DMS53 treated with DMSO at 0.1 percent for 48 hours (cell line): ENCODE results near the gene CFAP69.
"Not testable (repeated sequence)": the region's sequence is repeated elsewhere in the genome, so short reads cannot be mapped to it uniquely, and the experiment has no call there.

Experiments used
- DNase-seq: peaks from one replicate; lab custom pipeline; 2025; ENCODE audit not compliant: unreplicated experiment; lab: John Stamatoyannopoulos, UW

Gene CFAP69

DNA sequence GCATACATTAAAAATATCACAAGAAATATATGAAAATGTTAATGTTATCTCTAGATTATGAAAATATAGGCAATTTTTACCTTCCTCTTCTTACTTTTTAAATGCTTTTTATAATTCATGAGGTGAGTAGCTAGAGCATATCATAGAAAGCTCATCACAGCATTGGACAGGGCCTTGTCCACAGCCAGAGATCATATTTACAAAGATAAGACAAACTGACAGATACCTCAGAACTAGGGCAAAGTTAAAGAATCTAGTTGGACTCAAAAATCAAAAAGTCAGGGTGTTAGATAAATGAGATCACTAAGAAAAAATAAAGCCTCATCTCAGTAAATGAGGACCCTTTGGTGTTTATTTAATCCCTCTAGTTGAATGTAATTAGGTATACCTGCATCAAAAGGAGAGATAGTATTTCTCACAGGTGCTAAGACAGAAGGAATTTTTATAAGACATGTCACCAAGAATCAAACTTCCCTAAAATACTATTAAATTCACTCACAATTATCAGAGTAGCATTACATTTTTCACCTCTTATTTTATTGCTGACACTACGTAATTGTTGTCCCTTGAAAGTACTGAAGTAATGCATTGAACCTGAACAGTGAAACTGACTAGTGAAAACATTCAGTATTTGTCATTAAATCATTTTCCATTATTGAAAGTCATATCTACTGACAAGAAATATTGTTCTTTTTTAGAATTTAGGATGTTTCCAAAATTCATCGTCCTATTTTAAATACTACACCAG is 25.6 kb downstream of the CFAP69 start:
- no peak for DNase-seq

DNA sequence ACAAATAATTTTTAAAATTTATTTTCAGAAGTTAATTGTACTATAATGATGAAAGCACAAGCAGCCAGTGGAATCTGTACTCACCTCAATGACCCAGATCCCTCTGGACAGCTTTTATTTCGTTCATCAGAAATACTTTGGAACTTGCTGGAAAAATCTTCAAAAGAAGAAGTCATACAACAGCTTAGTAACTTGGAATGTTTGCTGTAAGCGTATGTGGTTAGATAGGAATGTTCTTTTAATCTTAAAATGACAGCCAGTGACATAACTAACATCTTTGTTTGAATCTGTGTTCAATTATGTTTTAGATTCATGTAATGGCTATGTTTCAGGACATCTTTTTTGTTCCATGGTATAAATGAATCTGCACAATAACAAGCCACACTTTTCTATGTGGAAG is 26.8 kb downstream of the CFAP69 start:
- DNase-seq = no peak

DNA sequence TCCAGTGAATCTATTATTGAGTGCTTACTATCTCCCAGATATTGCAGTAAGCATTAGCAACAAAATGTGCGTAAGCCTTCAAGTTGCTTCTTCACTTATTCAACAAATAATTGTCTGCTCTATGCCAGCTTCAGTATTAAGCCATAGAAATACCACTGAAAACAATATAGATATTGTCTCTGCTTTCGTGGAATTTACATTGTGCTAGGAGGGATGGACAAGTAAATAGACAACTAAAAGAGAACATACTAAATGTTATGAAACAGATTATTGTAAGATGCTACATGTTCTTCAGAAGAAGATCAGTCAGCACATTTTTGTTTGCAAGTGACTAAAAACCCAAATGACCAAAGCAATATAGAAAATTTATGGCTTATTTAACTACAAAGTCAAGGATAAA is 27.3 kb downstream of the CFAP69 start:
- DNase-seq = no peak

DNA sequence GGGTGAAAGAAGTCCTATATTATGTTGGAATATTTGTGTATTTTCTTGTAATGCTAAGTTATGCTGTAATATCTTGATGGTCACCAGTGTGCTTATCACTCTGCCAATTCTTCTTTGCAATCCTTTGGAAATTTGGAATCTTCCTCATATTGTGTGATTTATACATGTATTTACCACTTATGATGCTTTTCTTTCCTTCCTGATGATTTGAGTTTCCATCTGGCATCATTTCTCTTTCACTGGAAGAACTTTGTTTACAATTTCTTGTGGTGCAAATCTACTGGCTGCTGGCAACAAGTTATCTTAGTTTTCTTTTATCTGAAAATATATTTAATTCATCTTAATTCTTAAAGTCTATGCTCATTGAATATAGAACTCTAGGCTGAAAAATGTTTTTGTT is 29.2 kb downstream of the CFAP69 start:
- DNase-seq = no peak

DNA sequence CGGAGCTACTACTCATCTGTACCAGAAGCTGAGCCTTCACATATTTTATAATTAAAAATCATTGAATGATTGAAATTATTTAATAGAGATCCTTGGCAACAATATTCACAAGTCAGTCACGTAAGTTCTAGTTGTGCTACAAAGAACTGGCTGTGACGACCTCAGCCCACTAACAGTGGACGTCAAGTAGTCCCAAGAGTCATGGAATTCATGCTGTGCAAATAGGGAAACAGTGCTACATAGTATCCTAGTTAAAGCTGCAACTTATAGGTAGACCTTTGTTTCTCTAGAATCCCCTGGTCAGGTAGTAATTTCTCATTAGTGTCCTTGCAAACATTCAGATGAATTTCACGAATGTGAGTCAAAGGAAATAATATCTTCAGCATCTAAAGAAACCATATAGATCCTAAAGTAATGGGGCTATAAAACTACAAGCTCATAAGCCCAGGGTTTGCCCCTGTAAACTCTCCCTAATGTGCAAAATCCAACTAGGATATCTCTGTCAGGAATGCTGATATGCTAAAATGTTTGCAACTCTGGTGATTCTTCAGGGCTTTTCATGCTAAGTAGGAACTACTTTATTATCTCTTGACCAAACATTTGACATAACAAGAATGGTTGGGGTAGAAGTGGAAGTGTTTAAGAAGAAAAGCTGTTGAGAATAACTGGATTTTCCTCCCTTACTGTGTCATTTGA is 31.2 kb downstream of the CFAP69 start:
- DNase-seq = no peak

DNA sequence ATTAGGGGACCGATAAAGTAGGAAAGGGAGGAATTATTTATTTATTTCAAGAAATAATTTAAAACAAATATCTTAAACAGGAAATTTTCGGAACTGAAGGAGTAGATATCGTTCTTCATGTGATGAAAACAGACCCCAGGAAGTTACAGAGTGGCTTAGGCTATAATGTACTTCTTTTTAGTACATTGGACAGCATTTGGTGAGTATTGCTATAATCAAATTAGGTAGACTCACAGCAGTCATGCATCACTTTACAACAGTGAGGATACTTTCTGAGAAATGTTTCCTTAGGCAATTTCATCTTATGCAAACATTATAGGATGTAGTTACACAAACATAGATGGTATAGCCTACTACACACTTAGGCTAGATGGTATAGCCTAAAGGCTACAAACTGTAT is 43.2 kb downstream of the CFAP69 start:
- no peak for DNase-seq

DNA sequence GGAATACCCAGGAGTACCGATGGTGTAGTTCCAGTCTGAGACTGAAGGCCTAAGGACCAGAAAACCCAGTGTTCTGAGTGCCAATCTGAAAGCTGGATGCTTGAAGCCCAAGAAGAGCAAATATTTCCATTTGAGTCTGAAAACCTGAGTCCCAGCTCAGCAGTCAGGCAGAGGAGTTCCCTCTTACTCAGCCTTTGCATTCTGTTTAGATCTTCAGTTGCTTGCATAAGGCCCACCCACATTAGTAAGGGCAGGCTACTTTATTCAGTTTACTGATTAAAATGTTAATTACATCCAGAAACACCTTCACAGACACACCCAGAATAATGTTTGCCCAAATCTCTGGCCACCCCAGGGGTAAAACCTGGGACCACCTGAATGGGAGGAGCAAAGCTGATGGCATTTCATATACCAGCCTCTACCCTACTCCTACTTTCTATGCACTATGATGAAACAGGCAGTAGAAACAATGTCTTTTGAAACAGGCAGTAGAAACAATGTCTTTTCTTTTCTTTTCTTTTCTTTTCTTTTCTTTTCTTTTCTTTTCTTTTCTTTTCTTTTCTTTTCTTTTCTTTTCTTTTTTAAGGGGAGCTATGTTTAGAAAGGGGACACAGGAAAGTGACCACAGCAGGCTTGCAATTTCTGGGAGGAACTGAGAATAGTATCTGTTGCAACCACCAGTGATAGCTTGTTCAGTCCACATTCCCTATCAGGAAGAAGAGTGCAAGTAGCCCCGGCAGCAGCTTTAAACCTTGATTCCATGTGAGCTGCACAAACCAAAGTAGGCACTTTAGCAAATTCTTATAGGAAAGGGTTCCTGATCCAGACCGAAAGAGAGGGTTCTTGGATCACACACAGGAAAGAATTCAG is 45.5 kb downstream of the CFAP69 start:
- DNase-seq = no peak

DNA sequence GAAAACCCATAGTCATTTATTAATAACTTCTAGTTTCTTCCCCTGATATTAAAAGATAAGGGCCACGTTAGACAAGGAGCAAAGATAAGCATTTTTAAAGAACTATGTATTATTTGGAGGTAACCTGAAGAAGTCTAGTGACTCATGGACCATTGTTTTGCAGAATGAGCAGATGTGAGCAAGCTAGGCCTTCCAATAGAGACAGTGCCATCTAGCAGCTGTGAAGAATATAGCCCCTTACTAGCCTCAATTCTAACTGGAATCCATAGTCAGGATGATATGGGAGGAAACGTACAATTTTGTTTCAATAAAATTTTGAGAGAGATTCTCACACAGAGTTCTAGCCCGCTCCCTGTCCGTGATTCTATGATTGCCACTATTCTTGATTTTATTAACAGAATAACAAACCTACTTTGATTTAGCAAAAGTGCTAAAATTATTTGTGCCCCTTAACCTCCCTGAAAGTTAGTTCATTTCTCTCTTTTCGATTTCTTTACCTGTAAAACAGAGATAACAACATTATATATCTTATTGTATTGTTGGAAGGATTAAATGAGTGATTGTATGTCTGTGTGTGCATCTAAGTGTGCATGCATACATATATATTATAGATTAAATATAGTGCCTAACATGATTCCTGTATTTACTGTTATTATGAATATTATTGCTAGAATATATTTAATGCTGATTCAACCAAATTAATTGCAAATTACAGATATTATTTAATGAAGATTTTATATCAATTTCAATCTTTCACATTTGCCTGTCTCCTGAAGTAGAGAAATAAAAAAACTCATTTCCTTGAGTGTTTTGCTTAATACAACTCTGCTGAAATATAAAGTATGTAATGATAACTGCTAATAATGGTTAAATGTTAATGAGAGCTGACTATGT is 53.4 kb downstream of the CFAP69 start:
- peak; percentile 75 for DNase-seq

DNA sequence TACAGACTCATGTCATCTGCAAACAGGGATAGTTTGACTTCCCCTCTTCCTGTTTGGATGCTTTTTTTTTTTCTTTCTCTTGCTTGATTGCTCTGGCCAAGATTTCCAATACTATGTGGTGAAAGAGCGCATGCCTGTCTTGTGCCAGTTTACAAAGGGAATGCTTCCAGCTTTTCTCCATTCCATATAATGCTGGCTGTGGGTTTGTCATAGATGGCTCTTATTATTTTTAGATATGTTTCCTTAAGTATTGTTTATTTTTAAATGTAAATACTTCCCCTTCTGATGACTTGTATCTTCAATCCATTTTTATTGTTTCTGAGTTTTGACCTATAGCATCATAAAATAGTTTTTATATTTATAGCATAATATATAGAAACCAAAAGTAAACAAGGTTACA is 58.3 kb downstream of the CFAP69 start:
- no peak for DNase-seq

DNA sequence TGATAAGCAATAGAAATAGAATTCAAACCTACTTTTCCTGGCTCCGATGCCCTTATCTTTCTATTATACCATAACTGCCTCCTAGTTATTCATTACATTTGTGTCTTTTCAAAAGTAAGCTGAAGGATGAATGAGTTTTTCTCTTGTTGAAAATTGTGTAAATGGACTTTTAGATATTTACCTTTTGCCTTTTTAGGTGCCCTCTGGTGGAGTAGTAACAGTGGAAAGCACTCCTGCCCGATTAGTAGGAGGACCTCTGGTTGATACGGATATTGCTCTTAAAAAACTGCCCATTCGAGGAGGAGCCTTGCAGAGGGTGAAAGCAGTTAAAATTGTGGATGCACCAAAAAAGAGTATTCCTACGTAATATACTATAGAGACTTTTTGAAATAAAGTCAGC is 64.9 kb downstream of the CFAP69 start:
- no peak for DNase-seq

DNA sequence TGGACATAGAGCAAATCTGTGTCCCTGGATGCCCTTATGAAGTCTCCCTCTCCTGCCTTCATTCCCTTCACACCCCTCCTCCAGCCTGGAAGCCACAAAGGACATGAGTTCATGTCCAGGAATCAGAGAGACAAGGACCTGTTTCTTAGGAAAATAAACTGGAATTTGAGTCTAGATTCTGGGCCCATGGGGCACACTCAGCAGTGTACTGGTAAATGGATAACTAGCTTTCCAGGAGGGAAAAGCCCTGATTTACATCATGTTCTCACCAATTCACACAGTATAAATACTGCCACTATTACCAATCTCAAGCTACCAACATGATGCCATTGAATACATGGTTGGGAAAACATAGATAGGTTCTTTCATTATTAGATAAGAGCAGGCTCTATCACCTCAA is 66.2 kb downstream of the CFAP69 start:
- no peak for DNase-seq

DNA sequence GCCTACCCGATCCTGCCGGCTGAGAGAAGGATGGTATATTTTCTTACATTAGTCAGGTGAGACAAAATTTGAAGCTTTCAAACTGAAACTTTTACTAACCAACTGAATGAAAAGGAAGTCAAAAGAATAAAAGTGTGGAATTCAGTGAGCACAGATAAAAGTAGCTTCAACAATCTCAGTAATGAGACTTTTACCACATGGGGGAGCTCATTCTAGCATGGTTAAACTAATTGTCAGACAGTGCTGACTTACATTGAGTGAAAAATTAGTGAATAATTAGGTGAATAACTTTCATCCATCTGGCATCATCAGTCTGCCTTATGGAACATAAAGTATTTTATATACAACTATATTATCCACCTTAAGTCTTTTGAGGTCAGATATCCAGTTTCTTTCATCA is 67.8 kb downstream of the CFAP69 start:
- no peak for DNase-seq

DNA sequence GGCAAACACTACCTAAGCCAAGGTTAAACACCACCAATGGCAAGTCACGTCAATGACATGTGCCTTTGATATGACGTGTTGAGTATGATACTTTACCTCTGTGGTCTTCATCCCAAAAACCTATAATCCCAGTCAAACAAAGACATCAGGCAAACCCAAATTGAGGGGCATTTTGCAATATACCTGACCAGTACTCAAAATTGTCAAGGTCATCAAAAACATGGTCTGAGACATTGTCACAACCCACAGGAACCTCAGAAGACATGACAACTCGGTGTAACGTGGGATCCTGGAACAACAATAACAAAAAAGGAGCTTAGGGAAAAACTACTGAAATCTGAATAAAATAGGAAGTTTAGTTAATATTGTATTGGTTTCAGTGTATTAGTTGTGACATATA is 68.9 kb downstream of the CFAP69 start:
- no peak for DNase-seq

DNA sequence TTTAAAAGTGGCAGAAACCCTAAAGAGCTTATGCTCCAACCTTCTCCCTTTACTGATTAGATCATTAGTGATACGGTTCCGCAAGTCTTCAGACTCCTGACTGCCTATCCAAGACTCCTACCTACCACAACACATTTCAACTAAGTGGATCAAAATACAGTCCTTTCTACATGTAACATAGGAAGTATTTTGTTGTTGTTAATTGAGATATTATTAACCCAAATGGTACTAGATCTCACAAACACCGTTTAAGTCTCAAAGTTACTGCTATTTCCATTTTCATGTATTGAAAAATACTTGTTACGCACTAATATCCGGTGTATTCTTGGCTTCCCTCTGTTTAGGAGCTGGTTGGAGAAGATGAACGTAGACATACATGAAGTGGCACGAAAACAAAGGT is 75.0 kb downstream of the CFAP69 start:
- no peak for DNase-seq

DNA sequence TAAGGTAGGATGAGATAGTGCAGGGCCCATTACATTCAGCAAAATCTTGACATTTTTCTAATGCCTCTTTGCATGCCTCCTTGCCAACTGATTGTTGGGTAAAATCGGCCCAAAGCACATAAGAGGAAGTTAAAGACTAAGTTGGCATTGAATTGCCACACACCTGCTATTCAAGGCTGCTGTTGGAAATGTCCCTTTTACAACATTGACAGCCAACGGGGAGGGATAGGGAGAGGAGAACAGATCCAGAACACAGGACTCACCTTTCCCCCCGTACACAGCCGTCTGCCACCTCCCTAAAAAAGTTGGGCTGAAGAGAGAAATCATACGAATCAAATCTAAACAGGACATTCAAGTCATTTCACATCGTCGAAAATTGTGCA is 75.4 kb downstream of the CFAP69 start:
- no peak for DNase-seq

DNA sequence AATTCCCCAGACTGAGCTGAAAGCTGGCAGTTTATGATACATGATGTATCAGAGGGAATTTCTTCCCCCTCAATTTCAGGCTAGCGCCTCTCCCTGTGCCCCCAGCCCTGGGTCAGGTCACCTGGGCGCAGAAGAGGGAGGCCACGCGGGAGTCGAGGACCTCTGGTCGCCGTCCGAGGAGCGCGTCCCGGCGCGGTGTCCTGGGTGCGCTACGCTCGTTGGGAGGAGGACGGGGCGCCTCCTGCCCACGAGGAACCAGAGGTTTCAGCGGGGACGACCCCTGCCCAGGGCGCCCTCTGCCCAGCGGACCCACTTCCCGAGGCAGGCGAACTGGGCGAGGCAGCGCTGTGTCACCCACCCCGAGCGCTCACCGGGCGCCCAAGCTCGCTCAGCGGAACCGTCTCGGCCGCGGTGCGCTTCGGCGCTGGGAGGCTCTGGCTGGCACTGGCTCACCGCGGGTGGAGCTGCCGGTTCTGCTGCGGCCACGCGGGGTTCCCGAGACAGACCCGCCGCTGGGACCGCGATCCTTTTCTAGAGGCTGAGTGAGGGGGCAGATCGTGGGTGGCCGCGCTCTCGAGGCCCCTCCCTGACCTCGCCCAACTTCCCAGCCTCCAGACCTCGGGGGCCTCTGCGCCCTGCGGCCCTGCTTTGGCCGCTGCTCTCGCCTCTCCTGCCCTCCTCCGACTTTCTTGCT is 76.0 kb downstream of the CFAP69 start, which contains the start of gene FAM237B:
FAM237B (minus strand) TSS at position 504 of the 694 bp plus-strand sequence. CDS start 1,556 bp downstream, outside the sequence.
- DNase-seq = no peak

DNA sequence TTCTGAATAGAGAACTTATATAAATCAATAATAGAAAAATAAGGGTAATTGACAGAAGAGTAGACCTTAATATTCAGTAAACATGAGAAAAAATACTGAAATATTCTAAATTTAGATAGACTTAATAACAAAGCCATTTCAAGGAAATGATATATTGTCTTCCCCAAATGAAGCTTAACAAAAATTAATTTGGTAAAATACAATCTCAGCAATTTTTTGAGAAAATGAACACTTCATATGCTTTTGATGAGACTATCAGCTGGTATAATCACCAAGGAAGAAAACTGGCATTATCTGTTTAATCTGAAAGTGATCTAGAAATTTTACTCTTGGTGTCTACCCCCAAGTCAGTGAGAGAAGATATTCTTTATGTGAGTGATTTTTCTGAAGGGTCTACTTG is 77.9 kb downstream of the CFAP69 start:
- no peak for DNase-seq

DNA sequence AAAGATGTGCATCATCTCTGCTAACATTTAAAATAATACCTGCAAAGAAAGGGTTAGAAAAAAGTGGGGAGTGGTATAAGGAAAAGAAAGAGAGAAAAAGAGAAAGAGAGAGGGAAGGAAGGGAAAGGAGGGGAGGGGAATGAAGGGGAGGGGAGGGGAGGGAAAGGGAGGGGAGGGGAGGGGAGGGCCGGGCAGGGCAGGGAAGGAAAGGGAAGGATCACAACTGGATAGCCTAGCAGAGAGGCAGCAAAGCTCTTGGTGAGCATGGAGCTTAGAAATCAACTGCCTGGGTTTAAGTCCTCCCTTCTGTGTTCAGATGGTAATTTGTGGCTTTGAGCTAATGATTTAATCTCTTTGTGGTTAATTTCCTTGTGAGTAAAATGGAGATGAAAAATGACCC is 81.5 kb downstream of the CFAP69 start:
- DNase-seq = no peak

DNA sequence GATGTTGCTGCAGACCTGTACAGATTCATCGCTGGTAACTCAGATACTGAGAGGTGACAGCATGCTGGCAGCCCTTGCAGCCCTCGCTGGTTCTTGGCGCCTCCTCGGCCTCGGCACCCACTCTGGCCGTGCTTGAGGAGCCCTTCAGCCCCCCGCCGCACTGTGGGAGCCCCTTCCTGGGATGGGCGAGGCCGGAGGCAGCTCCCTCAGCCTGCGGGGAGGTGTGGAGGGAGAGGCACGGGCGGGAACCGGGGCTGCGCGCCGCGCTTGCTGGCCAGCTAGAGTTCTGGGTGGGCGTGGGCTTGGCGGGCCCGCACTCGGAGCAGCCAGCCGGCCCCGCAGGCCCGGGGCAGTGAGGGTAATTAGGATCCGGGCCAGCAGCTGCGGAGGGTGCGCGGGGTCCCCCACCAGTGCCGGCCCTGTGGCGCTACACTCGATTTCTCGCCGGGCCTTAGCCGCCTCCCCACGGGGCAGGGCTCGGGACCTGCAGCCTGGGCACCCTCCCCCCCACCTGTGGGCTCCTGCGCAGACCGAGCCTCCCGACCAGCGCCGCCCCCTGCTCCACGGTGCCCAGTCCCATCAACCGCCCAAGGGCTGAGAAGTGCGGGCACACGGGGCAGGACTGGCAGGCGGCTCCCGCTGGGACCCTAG is 89.3 kb downstream of the CFAP69 start:
- no peak for DNase-seq

DNA sequence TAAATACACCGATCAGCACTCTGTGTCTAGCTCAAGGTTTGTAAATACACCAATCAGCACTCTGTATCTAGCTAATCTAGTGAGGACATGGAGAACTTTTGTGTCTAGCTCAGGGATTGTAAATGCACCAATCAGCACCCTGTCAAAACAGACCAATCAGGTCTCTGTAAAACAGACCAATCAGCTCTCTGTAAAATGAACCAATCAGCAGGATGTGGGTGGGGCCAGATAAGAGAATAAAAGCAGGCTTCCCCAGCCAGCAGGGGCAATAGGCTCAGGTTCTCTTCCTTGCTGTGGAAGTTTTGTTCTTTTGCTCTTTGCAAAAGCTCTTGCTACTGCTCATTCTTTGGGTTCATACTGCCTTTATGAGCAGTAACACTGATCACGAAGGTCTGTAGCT is 90.0 kb downstream of the CFAP69 start:
- DNase-seq = not testable (repeated sequence)
